Pancreas (tissue), 10 donors: Measurements from ENCODE around the gene SPEG. TPM values are rescaled to one million over a fixed set of nuclear protein-coding genes. Genes with fewer than 3 reads are reported as not detected.

ENCODE experiments used
- ATAC-seq, 4 donors: fragments of 200-7000 bp; cut with Tn5 transposase; one replicate each; pipeline versions ENCODE4 v1.8.0 to v1.9.1; 2020; ENCODE audit warnings: mild to moderate bottlenecking in 4 of 4, moderate library complexity in 4 of 4
- DNase-seq, 6 donors: peaks; one replicate each; pipeline ENCODE4 v3.0.0-alpha.2; 2020
- FAIRE-seq: peaks from 2 replicates; lab custom pipeline; 2012; peaks lifted over from hg19 to GRCh38; lab: Jason Lieb, UNC
- H3K27ac ChIP-seq, 4 donors: fragments of 200-600 bp; sonication (generic); 1 replicate in 3 of 4; 2 replicates in 1 of 4; pipeline versions ENCODE4 v1.5.0 to v1.8.0; 2020
- H3K27me3 ChIP-seq, 4 donors: fragments of 200-600 bp; one replicate each; pipeline ENCODE4 v1.8.0; 2021
- H3K36me3 ChIP-seq, 3 donors: fragments of 200-600 bp; sonication (generic) in 1 of 3; one replicate each; pipeline versions ENCODE4 v1.5.0 to v1.8.0; 2020 to 2021
- H3K4me1 ChIP-seq, 3 donors: fragments of 200-600 bp; one replicate each; pipeline ENCODE4 v1.8.0; 2021
- H3K4me3 ChIP-seq, 4 donors: fragments of 200-600 bp; sonication (generic) in 2 of 4; one replicate each; pipeline versions ENCODE4 v1.5.0 to v1.8.0; 2020 to 2021
- H3K9me3 ChIP-seq, 4 donors: fragments of 200-600 bp; one replicate each; pipeline ENCODE4 v1.8.0; 2021
- CTCF ChIP-seq, 4 donors: fragments of 200-600 bp; sonication (generic) in 3 of 4; IDR thresholded peaks; one replicate each; pipeline versions ENCODE4 v1.5.0 to v1.8.0; 2021; ENCODE audit warnings: antibody characterized with exemption in 4 of 4
- WGBS, 2 donors: extraction: QIAGEN DNeasy Blood & Tissue Kit; methylation state at CpG; one replicate each; pipeline ENCODE4 v1.1.7; 2013; 5-methylcytosine and 5-hydroxymethylcytosine counted together
- intact Hi-C, 3 donors: fragments of 100-400 bp; cut with DNase I; formaldehyde crosslinking; loops; one replicate each; pipeline versions ENCODE4 v1.11.1 to v1.14.2; 2022
- polyA plus RNA-seq, 2 donors: library from polyadenylated mRNA; stranded (reverse); fragments of 200-250 nt; gene quantifications; one replicate each; pipeline ENCODE4 v1.2.3, GENCODE V29; 2013
- total RNA-seq, 6 donors: library from RNA; stranded (reverse); fragmentation: NEBNext Ultra II Directional in 4 of 6; extraction: Animal tissue kit (Norgen Biotek cat#: 25700) in 4 of 6; gene quantifications; one replicate each; pipeline versions ENCODE4 v1.2.1 to v1.2.4, GENCODE V29; 2021 to 2023
- donor health status: healthy with polysubstance abuse.
- donor health status: DM: no; HTN: no; CAD: no; lungs with moderate emphysema.
- donor health status: DM: no; HTN: no; CAD: no.
- donor health status: control.
- donor health status: control.
- donor health status: Bipolar disorder and iron deficiency.
- donor health status: DM: yes; HTN: yes; CAD: no.
- donor health status: DM: no; HTN: no; CAD: no.
- donor health status: DM: no; HTN: no; CAD: no.
- donor health status: DM: yes; HTN: yes; CAD: no.

Gene SPEG
- total and polyA plus RNA-seq, 8 donors: 2.6 to 33.3 (median 4.2) TPM

- H3K36me3 ChIP-seq: no peaks in the 10 kb centered on the region
- DNase-seq (no peak), FAIRE-seq (no peak), ATAC-seq (no peak)
- no peak overlapping the region for H3K27ac ChIP-seq
- H3K4me1 ChIP-seq: no peaks in the 10 kb centered on the region
- H3K4me3 ChIP-seq: no peak overlapping the region
- intact Hi-C loops: no loop called here
- H3K9me3 ChIP-seq: no peaks in the 10 kb centered on the region
- peaks cover 0 to 10% (median 1%) of the 10 kb centered on the region in 4 donors for H3K27me3 ChIP-seq
- no peak for TF ChIP-seq CTCF (IDR thresholded peaks at IDR 0.05)
- WGBS, 2 donors: 76 to 91% methylated on average over 1 of the region's 1 CpG
Observed at GRCh38 chr2:219446689-219447088, 12.0 kb downstream of the SPEG start.

GRCh38 chr2:219447242-219448098, 12.8 kb downstream of the SPEG start:
- Histone ChIP-seq H3K4me1 (no peaks in the 10 kb centered on the region), H3K27ac (no peak overlapping the region), H3K36me3 (no peaks in the 10 kb centered on the region), H3K9me3 (no peaks in the 10 kb centered on the region), H3K4me3 (no peak overlapping the region), H3K27me3 (peaks cover 0 to 10% (median 1%) of the 10 kb centered on the region in 4 donors)
- DNase-seq (peak in 1 of 6 donors; percentile 37), ATAC-seq (no peak), FAIRE-seq (no peak)
- 45 to 46% methylated on average over 20 to 23 of the region's 23 CpGs for WGBS, 2 donors
- intact Hi-C loops: no loop called here
- no peak for TF ChIP-seq CTCF (IDR thresholded peaks at IDR 0.05)

GRCh38 chr2:219448099-219448775, 13.6 kb downstream of the SPEG start:
- Histone ChIP-seq H3K36me3 (no peaks in the 10 kb centered on the region), H3K4me3 (peak overlapping the region in 1 of 4 donors; percentile 17), H3K27ac (no peak overlapping the region), H3K9me3 (no peaks in the 10 kb centered on the region), H3K4me1 (no peaks in the 10 kb centered on the region), H3K27me3 (peaks cover 0 to 10% (median 1%) of the 10 kb centered on the region in 4 donors)
- ATAC-seq (peak in 1 of 4 donors; percentile 52), FAIRE-seq (no peak), DNase-seq (peak in 1 of 6 donors; percentile 65)
- 13 to 20% methylated on average over 74 to 88 of the region's 88 CpGs for WGBS, 2 donors
- intact Hi-C loops: no loop called here
- no peak for TF ChIP-seq CTCF (IDR thresholded peaks at IDR 0.05)

DNA sequence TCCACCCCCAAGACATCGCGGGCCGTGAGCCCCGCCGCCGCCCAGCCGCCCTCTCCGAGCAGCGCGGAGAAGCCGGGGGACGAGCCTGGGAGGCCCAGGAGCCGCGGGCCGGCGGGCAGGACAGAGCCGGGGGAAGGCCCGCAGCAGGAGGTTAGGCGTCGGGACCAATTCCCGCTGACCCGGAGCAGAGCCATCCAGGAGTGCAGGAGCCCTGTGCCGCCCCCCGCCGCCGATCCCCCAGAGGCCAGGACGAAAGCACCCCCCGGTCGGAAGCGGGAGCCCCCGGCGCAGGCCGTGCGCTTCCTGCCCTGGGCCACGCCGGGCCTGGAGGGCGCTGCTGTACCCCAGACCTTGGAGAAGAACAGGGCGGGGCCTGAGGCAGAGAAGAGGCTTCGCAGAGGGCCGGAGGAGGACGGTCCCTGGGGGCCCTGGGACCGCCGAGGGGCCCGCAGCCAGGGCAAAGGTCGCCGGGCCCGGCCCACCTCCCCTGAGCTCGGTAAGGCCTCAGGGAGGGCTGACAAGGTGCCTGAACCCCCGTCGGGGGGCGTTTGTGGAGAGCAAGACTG, 14.2 kb downstream of the SPEG start:
- TF ChIP-seq CTCF (IDR thresholded peaks at IDR 0.05): no peak
- ATAC-seq (peak in 1 of 4 donors; percentile 10), FAIRE-seq (no peak), DNase-seq (peak in 1 of 6 donors; percentile 64)
- 18 to 19% methylated on average over 49 to 51 of the region's 51 CpGs for WGBS, 2 donors
- no peaks in the 10 kb centered on the region for H3K36me3 ChIP-seq
- H3K9me3 ChIP-seq: no peaks in the 10 kb centered on the region
- no peak overlapping the region for H3K27ac ChIP-seq
- no peaks in the 10 kb centered on the region for H3K4me1 ChIP-seq
- intact Hi-C loops: no loop called here
- peaks cover 0 to 10% (median 1%) of the 10 kb centered on the region in 4 donors for H3K27me3 ChIP-seq
- peak overlapping the region in 1 of 4 donors; percentile 17 for H3K4me3 ChIP-seq
